ENCODE measurements around the gene PDE9A. TPM values are rescaled to one million over a fixed set of nuclear protein-coding genes. Genes with fewer than 3 reads are reported as not detected.

Gene PDE9A
- total RNA-seq, 4 donors from 2014 or later, result 29.2 to 68.4 (median 40.4) TPM

- DNase-seq (ENCODE audit: extremely low spot score), result no peak
- peak overlapping the region; percentile 15 to 36 (median 25) for H3K4me3 ChIP-seq
- H3K36me3 ChIP-seq, result no peaks in the 10 kb centered on the region
- H3K27me3 ChIP-seq, result peaks cover 0 to 20% (median 0%) of the 10 kb centered on the region in 4 donors
- intact Hi-C loops (cut with DNase I), result no loop called here
- peak overlapping the region in 2 of 4 donors; percentile 1 to 39 for H3K27ac ChIP-seq (replicated peaks in 1 of 4)
- H3K4me1 ChIP-seq, result peaks cover 5 to 43% (median 28%) of the 10 kb centered on the region in 4 donors
- WGBS, result 60% methylated on average over 17 of the region's 24 CpGs
- TF ChIP-seq CTCF (IDR thresholded peaks at IDR 0.05), result no peak
- no peak for TF ChIP-seq POLR2A (IDR thresholded peaks at IDR 0.05; ENCODE audit: low read depth)
- TF ChIP-seq POLR2AphosphoS5 (IDR thresholded peaks at IDR 0.05), result no peak
- TF ChIP-seq EP300 (IDR thresholded peaks at IDR 0.05), result no peak
- no peaks in the 10 kb centered on the region for H3K9me3 ChIP-seq
Measured at GRCh38 chr21:42641311-42642218, 11.9 kb upstream of the PDE9A start.

GRCh38 chr21:42642219-42642745 is 11.1 kb upstream of the PDE9A start:
- Histone ChIP-seq H3K36me3 (no peaks in the 10 kb centered on the region), H3K4me1 (peaks cover 5 to 35% (median 23%) of the 10 kb centered on the region in 4 donors), H3K27me3 (peaks cover 0 to 20% (median 0%) of the 10 kb centered on the region in 4 donors), H3K27ac (replicated peaks in 1 of 4) (no peak overlapping the region), H3K9me3 (no peaks in the 10 kb centered on the region), H3K4me3 (no peak overlapping the region)
- WGBS, result 81% methylated on average over 7 of the region's 8 CpGs
- intact Hi-C loops (cut with DNase I), result no loop called here
- DNase-seq (ENCODE audit: extremely low spot score), result no peak
- TF ChIP-seq EP300 (IDR thresholded peaks at IDR 0.05) (no peak), CTCF (IDR thresholded peaks at IDR 0.05) (no peak), POLR2AphosphoS5 (IDR thresholded peaks at IDR 0.05) (no peak), POLR2A (IDR thresholded peaks at IDR 0.05; ENCODE audit: low read depth) (no peak)

- DNase-seq (ENCODE audit: extremely low spot score), result no peak
- WGBS, result 70% methylated on average over 18 of the region's 21 CpGs
- H3K36me3 ChIP-seq, result no peaks in the 10 kb centered on the region
- TF ChIP-seq CTCF (IDR thresholded peaks at IDR 0.05) (no peak), POLR2AphosphoS5 (IDR thresholded peaks at IDR 0.05) (no peak), POLR2A (IDR thresholded peaks at IDR 0.05; ENCODE audit: low read depth) (no peak), EP300 (IDR thresholded peaks at IDR 0.05) (no peak)
- no peaks in the 10 kb centered on the region for H3K9me3 ChIP-seq
- H3K4me1 ChIP-seq, result peaks cover 5 to 30% (median 23%) of the 10 kb centered on the region in 4 donors
- intact Hi-C loops (cut with DNase I), result no loop called here
- no peak overlapping the region for H3K4me3 ChIP-seq
- H3K27ac ChIP-seq (replicated peaks in 1 of 4), result no peak overlapping the region
- H3K27me3 ChIP-seq, result peaks cover 0 to 3% (median 0%) of the 10 kb centered on the region in 4 donors
Measured at GRCh38 chr21:42644223-42645208, 8.9 kb upstream of the PDE9A start.

GRCh38 chr21:42645211-42646075 is 8.0 kb upstream of the PDE9A start:
- intact Hi-C loops (cut with DNase I), result no loop called here
- DNase-seq (ENCODE audit: extremely low spot score), result no peak
- Histone ChIP-seq H3K36me3 (no peaks in the 10 kb centered on the region), H3K4me3 (no peak overlapping the region), H3K27me3 (peaks cover 0 to 3% (median 0%) of the 10 kb centered on the region in 4 donors), H3K4me1 (peaks cover 4 to 28% (median 20%) of the 10 kb centered on the region in 4 donors), H3K27ac (replicated peaks in 1 of 4) (no peak overlapping the region), H3K9me3 (no peaks in the 10 kb centered on the region)
- TF ChIP-seq EP300 (IDR thresholded peaks at IDR 0.05) (no peak), POLR2A (IDR thresholded peaks at IDR 0.05; ENCODE audit: low read depth) (no peak), CTCF (IDR thresholded peaks at IDR 0.05) (no peak), POLR2AphosphoS5 (IDR thresholded peaks at IDR 0.05) (no peak)
- 87% methylated on average over 26 of the region's 28 CpGs for WGBS

All from esophagus muscularis mucosa (tissue), 4 donors.